ENCODE results near the gene NTM.

NTM gene

DNA sequence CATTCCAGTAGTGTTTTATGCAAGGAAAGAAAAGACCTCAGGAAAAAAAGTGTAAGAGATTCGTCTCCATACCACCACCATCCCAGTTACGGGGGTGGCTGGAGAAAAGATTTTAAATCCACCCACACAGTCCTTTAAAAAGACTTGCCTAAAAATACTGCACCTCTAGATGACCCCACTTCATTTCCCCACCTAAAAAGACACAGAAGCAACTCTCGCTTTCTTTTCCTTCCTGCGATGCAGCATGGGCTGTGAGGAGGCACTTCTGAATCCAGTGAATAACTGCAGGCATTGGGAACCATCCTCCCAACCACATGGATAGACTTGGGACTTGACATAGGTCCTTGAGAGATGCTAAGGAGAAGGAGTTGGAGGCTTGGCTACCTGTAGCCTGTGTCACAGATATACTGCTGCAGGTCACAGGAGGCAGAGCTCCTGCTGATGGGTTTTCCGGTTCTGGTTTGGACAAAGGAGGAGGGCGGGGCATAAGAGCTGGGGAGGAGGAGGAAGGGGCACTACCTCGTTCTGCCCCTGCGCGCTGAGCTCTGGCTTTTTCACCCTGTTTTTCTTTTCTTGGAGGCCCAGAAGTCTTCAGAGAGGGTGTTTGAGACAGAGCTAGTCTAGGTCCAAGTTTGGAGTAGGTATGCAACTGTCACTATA, 285.9 kb downstream of the NTM start:
- Histone ChIP-seq H3K36me3 (ENCODE audit: insufficient read depth, low read length) (no peaks in the 10 kb centered on the region), H3K9ac (ENCODE audit: low read length) (no peak overlapping the region), H3K9me3 (ENCODE audit: low read length) (no peaks in the 10 kb centered on the region), H3K4me1 (ENCODE audit: insufficient read depth, low read length) (no peaks in the 10 kb centered on the region), H3K4me3 (ENCODE audit: low read depth in 1 of 2, low read length in 2 of 2) (no peak overlapping the region), H3K27ac (ENCODE audit: low read depth, low read length) (no peak overlapping the region), H3K27me3 (ENCODE audit: control insufficient read depth in 1 of 2, insufficient read depth in 2 of 2, low read length in 2 of 2) (no peaks in the 10 kb centered on the region)

DNA sequence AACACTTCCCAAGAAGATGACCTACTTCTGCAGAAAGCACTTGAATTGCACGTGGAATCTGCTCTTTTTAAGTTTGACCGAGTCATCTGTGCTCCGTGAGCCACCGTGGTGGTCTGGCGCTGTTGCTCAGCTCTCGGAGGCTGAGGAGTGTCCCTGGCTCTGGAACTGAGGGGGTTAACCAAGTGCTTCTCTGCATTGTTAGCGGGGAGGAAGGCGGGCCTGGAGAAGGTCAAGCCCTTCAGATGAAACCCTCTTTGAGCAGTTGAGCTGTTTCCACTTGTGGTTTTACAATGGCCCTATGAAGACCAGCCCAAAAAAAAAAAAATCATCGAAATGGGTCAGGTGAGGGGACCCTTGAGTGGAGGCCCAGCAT, 286.4 kb downstream of the NTM start:
- no peak overlapping the region for H3K9ac ChIP-seq (ENCODE audit: low read length)
- no peaks in the 10 kb centered on the region for H3K4me1 ChIP-seq (ENCODE audit: insufficient read depth, low read length)
- H3K4me3 ChIP-seq (ENCODE audit: low read depth in 1 of 2, low read length in 2 of 2) = no peak overlapping the region
- H3K27me3 ChIP-seq (ENCODE audit: control insufficient read depth in 1 of 2, insufficient read depth in 2 of 2, low read length in 2 of 2) = no peaks in the 10 kb centered on the region
- H3K36me3 ChIP-seq (ENCODE audit: insufficient read depth, low read length) = no peaks in the 10 kb centered on the region
- no peaks in the 10 kb centered on the region for H3K9me3 ChIP-seq (ENCODE audit: low read length)
- no peak overlapping the region for H3K27ac ChIP-seq (ENCODE audit: low read depth, low read length)

DNA sequence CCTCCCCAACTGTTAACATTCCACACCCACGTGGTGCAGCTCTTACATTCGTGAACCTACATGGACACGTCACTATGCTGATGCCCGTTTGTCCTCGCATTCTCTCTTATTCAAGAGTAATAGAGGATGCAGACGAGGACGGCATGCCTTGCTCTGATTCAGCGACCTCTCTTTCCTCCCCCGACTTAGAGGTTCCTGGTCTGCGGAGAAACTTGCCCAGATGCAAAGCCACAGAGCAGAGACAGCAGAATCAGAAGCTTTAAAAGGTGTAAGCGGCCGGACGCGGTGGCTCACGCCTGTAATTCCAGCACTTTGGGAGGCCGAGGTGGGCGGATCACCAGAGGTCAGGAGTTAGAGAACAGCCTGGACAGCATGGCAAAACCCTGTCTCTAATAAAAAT, 288.0 kb downstream of the NTM start:
- Histone ChIP-seq H3K4me3 (ENCODE audit: low read depth in 1 of 2, low read length in 2 of 2) (no peak overlapping the region), H3K36me3 (ENCODE audit: insufficient read depth, low read length) (no peaks in the 10 kb centered on the region), H3K4me1 (ENCODE audit: insufficient read depth, low read length) (no peaks in the 10 kb centered on the region), H3K9ac (ENCODE audit: low read length) (no peak overlapping the region), H3K9me3 (ENCODE audit: low read length) (no peaks in the 10 kb centered on the region), H3K27me3 (ENCODE audit: control insufficient read depth in 1 of 2, insufficient read depth in 2 of 2, low read length in 2 of 2) (no peaks in the 10 kb centered on the region), H3K27ac (ENCODE audit: low read depth, low read length) (no peak overlapping the region)

- H3K27ac ChIP-seq (ENCODE audit: low read depth, low read length) = no peak overlapping the region
- H3K36me3 ChIP-seq (ENCODE audit: insufficient read depth, low read length) = no peaks in the 10 kb centered on the region
- no peaks in the 10 kb centered on the region for H3K9me3 ChIP-seq (ENCODE audit: low read length)
- no peak overlapping the region for H3K9ac ChIP-seq (ENCODE audit: low read length)
- H3K4me1 ChIP-seq (ENCODE audit: insufficient read depth, low read length) = no peaks in the 10 kb centered on the region
- no peak overlapping the region for H3K4me3 ChIP-seq (ENCODE audit: low read depth in 1 of 2, low read length in 2 of 2)
- H3K27me3 ChIP-seq (ENCODE audit: control insufficient read depth in 1 of 2, insufficient read depth in 2 of 2, low read length in 2 of 2) = no peaks in the 10 kb centered on the region
Measured at GRCh38 chr11:131658952-131659351, 288.5 kb downstream of the NTM start.

DNA sequence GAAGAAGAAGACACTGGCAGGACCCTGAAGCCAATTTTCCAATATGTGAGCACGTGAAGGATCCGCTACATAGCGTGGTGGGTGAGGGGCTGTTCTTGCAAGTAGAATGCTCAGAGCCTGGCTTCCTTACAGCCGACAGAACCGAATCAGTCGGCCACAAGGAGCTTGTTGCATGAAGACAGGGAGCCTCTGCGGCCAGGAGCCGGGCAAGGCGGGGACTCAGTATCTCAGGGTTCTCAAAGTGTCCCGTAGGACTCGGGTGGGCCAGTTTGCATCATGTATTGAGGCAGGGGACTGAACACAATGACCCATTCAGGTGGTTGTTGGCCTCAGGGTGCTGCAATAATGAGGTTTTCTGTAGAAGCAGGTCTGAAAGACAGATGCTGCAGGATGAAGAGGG, 289.5 kb downstream of the NTM start:
- H3K27ac ChIP-seq (ENCODE audit: low read depth, low read length) = no peak overlapping the region
- H3K9me3 ChIP-seq (ENCODE audit: low read length) = no peaks in the 10 kb centered on the region
- H3K27me3 ChIP-seq (ENCODE audit: control insufficient read depth in 1 of 2, insufficient read depth in 2 of 2, low read length in 2 of 2) = no peaks in the 10 kb centered on the region
- no peaks in the 10 kb centered on the region for H3K4me1 ChIP-seq (ENCODE audit: insufficient read depth, low read length)
- no peak overlapping the region for H3K9ac ChIP-seq (ENCODE audit: low read length)
- no peaks in the 10 kb centered on the region for H3K36me3 ChIP-seq (ENCODE audit: insufficient read depth, low read length)
- H3K4me3 ChIP-seq (ENCODE audit: low read depth in 1 of 2, low read length in 2 of 2) = no peak overlapping the region

DNA sequence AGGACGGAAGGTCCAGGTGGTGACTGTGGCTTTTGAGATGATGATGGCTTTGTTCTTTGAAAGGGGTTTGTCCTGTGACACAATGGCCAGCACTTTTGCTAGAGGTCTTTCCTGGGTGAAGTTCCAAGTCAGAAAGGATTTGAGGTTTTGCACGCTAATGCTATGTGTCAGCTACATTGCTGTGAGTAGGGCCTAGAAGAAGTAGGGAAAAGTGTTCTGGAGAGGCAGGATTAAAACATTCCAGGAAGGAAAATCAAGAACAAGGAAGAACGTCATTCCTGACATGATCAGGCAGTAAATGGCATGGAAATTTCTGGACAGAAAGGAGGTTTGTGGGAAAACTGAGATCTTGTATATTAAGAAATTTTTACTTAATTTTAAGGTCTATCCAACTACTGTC, 290.7 kb downstream of the NTM start:
- no peak overlapping the region for H3K27ac ChIP-seq (ENCODE audit: low read depth, low read length)
- no peaks in the 10 kb centered on the region for H3K36me3 ChIP-seq (ENCODE audit: insufficient read depth, low read length)
- H3K9ac ChIP-seq (ENCODE audit: low read length) = no peak overlapping the region
- no peaks in the 10 kb centered on the region for H3K9me3 ChIP-seq (ENCODE audit: low read length)
- no peaks in the 10 kb centered on the region for H3K27me3 ChIP-seq (ENCODE audit: control insufficient read depth in 1 of 2, insufficient read depth in 2 of 2, low read length in 2 of 2)
- no peak overlapping the region for H3K4me3 ChIP-seq (ENCODE audit: low read depth in 1 of 2, low read length in 2 of 2)
- no peaks in the 10 kb centered on the region for H3K4me1 ChIP-seq (ENCODE audit: insufficient read depth, low read length)

- H3K4me3 ChIP-seq (ENCODE audit: low read depth in 1 of 2, low read length in 2 of 2) = no peak overlapping the region
- no peak overlapping the region for H3K9ac ChIP-seq (ENCODE audit: low read length)
- no peaks in the 10 kb centered on the region for H3K9me3 ChIP-seq (ENCODE audit: low read length)
- no peaks in the 10 kb centered on the region for H3K27me3 ChIP-seq (ENCODE audit: control insufficient read depth in 1 of 2, insufficient read depth in 2 of 2, low read length in 2 of 2)
- H3K4me1 ChIP-seq (ENCODE audit: insufficient read depth, low read length) = no peaks in the 10 kb centered on the region
- H3K27ac ChIP-seq (ENCODE audit: low read depth, low read length) = no peak overlapping the region
- no peaks in the 10 kb centered on the region for H3K36me3 ChIP-seq (ENCODE audit: insufficient read depth, low read length)
Measured at GRCh38 chr11:131662317-131662972, 292.0 kb downstream of the NTM start.

GRCh38 chr11:131662993-131663392, 292.6 kb downstream of the NTM start:
- no peak overlapping the region for H3K27ac ChIP-seq (ENCODE audit: low read depth, low read length)
- H3K9ac ChIP-seq (ENCODE audit: low read length) = no peak overlapping the region
- H3K27me3 ChIP-seq (ENCODE audit: control insufficient read depth in 1 of 2, insufficient read depth in 2 of 2, low read length in 2 of 2) = no peaks in the 10 kb centered on the region
- no peaks in the 10 kb centered on the region for H3K36me3 ChIP-seq (ENCODE audit: insufficient read depth, low read length)
- H3K9me3 ChIP-seq (ENCODE audit: low read length) = no peaks in the 10 kb centered on the region
- H3K4me1 ChIP-seq (ENCODE audit: insufficient read depth, low read length) = no peaks in the 10 kb centered on the region
- H3K4me3 ChIP-seq (ENCODE audit: low read depth in 1 of 2, low read length in 2 of 2) = no peak overlapping the region

DNA sequence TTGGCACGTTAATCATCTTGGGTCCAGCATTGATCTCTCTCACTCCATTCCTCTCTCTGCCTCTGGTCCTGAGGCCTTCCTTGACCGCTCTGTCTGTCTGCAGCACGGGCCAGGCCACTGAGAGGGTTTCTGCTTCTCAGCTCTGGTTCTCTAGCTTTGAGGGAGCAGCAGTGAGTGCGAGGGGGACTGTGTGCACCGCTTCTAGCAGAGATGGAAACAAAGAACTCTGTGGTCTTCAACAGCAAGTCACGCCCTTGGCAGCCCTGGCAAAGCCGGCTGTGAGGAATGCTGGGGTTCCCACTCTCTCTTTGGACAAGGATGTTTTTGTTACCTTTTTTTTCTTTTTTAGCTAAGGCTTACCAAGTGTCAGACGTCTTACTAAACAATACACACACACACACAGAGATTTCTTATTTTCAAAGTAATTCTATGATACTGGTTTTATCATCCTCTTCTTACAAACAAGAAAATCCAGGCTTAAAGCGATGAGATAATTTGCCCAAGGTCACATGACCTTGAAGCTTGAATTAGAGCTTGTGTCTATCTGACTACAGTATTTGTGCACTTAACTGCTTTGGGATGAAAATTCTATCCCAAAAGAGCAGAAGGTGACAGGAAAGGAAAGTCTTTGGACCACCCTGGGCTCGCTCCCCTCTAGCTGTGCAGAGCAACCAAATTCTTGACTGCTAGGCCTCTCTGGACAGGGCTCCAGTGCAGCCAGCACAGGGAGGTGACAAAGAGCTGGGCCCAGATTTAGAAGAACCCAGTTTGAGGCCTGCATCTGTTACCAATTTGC, 293.2 kb downstream of the NTM start:
- H3K9ac ChIP-seq (ENCODE audit: low read length) = no peak overlapping the region
- H3K4me3 ChIP-seq (ENCODE audit: low read depth in 1 of 2, low read length in 2 of 2) = no peak overlapping the region
- H3K4me1 ChIP-seq (ENCODE audit: insufficient read depth, low read length) = no peaks in the 10 kb centered on the region
- no peaks in the 10 kb centered on the region for H3K9me3 ChIP-seq (ENCODE audit: low read length)
- no peaks in the 10 kb centered on the region for H3K27me3 ChIP-seq (ENCODE audit: control insufficient read depth in 1 of 2, insufficient read depth in 2 of 2, low read length in 2 of 2)
- H3K27ac ChIP-seq (ENCODE audit: low read depth, low read length) = no peak overlapping the region
- no peaks in the 10 kb centered on the region for H3K36me3 ChIP-seq (ENCODE audit: insufficient read depth, low read length)

DNA sequence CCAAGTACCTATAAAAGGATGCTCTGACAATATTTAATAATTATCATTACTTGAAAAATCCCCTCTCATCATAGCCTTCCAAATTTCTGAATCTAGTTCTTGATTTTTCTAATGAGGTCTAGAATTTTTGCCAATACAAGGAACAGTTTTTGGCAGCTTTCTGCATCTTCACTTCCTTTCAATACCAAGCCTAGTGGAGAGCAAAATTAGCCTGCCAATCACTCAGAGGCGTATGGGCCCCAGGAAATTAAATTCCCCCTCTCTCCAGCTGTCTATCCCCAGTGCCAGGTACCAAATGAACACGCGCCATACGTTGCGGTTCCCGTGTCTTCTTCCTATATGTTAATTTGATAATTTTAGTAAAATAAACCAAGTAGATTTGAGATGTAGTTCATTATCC, 293.9 kb downstream of the NTM start:
- no peaks in the 10 kb centered on the region for H3K36me3 ChIP-seq (ENCODE audit: insufficient read depth, low read length)
- H3K27ac ChIP-seq (ENCODE audit: low read depth, low read length) = no peak overlapping the region
- no peak overlapping the region for H3K9ac ChIP-seq (ENCODE audit: low read length)
- H3K9me3 ChIP-seq (ENCODE audit: low read length) = no peaks in the 10 kb centered on the region
- no peaks in the 10 kb centered on the region for H3K27me3 ChIP-seq (ENCODE audit: control insufficient read depth in 1 of 2, insufficient read depth in 2 of 2, low read length in 2 of 2)
- no peak overlapping the region for H3K4me3 ChIP-seq (ENCODE audit: low read depth in 1 of 2, low read length in 2 of 2)
- no peaks in the 10 kb centered on the region for H3K4me1 ChIP-seq (ENCODE audit: insufficient read depth, low read length)

DNA sequence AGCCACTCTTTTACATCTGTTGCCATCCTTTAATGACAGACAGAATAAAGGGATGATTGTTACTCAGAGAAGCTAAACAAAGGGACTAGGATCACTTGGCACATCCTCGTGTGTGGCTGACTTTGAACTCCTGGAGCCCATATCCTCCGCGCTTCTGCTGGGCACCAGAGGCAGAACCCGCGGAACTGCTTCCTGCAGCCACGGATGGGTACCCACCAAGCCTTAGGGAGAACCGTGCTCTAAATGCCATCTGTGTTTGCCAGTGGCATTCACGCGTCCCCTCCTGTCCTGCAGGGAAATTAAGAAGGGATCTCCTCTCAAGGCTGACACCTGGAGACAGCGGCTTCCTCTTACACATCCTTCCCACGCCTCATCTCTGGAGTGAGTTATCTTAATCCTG, 294.4 kb downstream of the NTM start:
- Histone ChIP-seq H3K27me3 (ENCODE audit: control insufficient read depth in 1 of 2, insufficient read depth in 2 of 2, low read length in 2 of 2) (no peaks in the 10 kb centered on the region), H3K4me3 (ENCODE audit: low read depth in 1 of 2, low read length in 2 of 2) (no peak overlapping the region), H3K9ac (ENCODE audit: low read length) (no peak overlapping the region), H3K4me1 (ENCODE audit: insufficient read depth, low read length) (no peaks in the 10 kb centered on the region), H3K36me3 (ENCODE audit: insufficient read depth, low read length) (no peaks in the 10 kb centered on the region), H3K9me3 (ENCODE audit: low read length) (no peaks in the 10 kb centered on the region), H3K27ac (ENCODE audit: low read depth, low read length) (no peak overlapping the region)
